ENCODE measurements around the gene FGD4.

Gene FGD4

GRCh38 chr12:32455607-32456071 lies 56.3 kb downstream of the FGD4 start:
- no peak for TF ChIP-seq MAX (IDR thresholded peaks at IDR 0.05; ENCODE audit: low read depth, low read length)
- peak; percentile 26 for TF ChIP-seq CTCF (IDR thresholded peaks at IDR 0.05; ENCODE audit: low read depth, low read length)
- no peak for TF ChIP-seq POLR2A (IDR thresholded peaks at IDR 0.05; ENCODE audit: extremely low read depth, insufficient read length)
- H3K4me3 ChIP-seq (ENCODE audit: low read depth, low read length), result peak overlapping the region; percentile 47
- DNase-seq (ENCODE audit: low read depth), result peak; percentile 81

GRCh38 chr12:32457251-32458025 lies 58.1 kb downstream of the FGD4 start:
- no peak overlapping the region for H3K4me3 ChIP-seq (ENCODE audit: low read depth, low read length)
- TF ChIP-seq MYC (IDR thresholded peaks at IDR 0.05; ENCODE audit: low read depth, low read length) (no peak), POLR2A (IDR thresholded peaks at IDR 0.05; ENCODE audit: extremely low read depth, insufficient read length) (no peak), MAX (IDR thresholded peaks at IDR 0.05; ENCODE audit: low read depth, low read length) (no peak), CTCF (IDR thresholded peaks at IDR 0.05; ENCODE audit: low read depth, low read length) (no peak)
- no peak for DNase-seq (ENCODE audit: low read depth)

GRCh38 chr12:32460638-32461037 lies 61.3 kb downstream of the FGD4 start:
- TF ChIP-seq POLR2A (IDR thresholded peaks at IDR 0.05; ENCODE audit: extremely low read depth, insufficient read length) (no peak), MAX (IDR thresholded peaks at IDR 0.05; ENCODE audit: low read depth, low read length) (no peak), MYC (IDR thresholded peaks at IDR 0.05; ENCODE audit: low read depth, low read length) (no peak), CTCF (IDR thresholded peaks at IDR 0.05; ENCODE audit: low read depth, low read length) (no peak)
- H3K4me3 ChIP-seq (ENCODE audit: low read depth, low read length), result no peak overlapping the region
- DNase-seq (ENCODE audit: low read depth), result no peak

- no peak for TF ChIP-seq POLR2A (IDR thresholded peaks at IDR 0.05; ENCODE audit: extremely low read depth, insufficient read length)
- no peak for TF ChIP-seq CTCF (IDR thresholded peaks at IDR 0.05; ENCODE audit: low read depth, low read length)
- TF ChIP-seq MAX (IDR thresholded peaks at IDR 0.05; ENCODE audit: low read depth, low read length), result no peak
- TF ChIP-seq MYC (IDR thresholded peaks at IDR 0.05; ENCODE audit: low read depth, low read length), result no peak
- no peak overlapping the region for H3K4me3 ChIP-seq (ENCODE audit: low read depth, low read length)
- no peak for DNase-seq (ENCODE audit: low read depth)
Observed at GRCh38 chr12:32462908-32463307, 63.5 kb downstream of the FGD4 start.

GRCh38 chr12:32466187-32466586 lies 66.8 kb downstream of the FGD4 start:
- TF ChIP-seq CTCF (IDR thresholded peaks at IDR 0.05; ENCODE audit: low read depth, low read length) (no peak), MAX (IDR thresholded peaks at IDR 0.05; ENCODE audit: low read depth, low read length) (no peak), POLR2A (IDR thresholded peaks at IDR 0.05; ENCODE audit: extremely low read depth, insufficient read length) (no peak), MYC (IDR thresholded peaks at IDR 0.05; ENCODE audit: low read depth, low read length) (no peak)
- no peak for DNase-seq (ENCODE audit: low read depth)
- no peak overlapping the region for H3K4me3 ChIP-seq (ENCODE audit: low read depth, low read length)

Measured in NB4 (cell line).